Esophagus squamous epithelium (tissue), 5 donors: ENCODE results near the gene GLYATL1. TPM values are rescaled to one million over a fixed set of nuclear protein-coding genes. Genes with fewer than 3 reads are reported as not detected.
A peak's percentile ranks its signal among the peaks of the same experiment; 100 is the strongest.

Source experiments
- DNase-seq: peaks from one replicate; lab custom pipeline; 2025; lab: John Stamatoyannopoulos, UW
- H3K27ac ChIP-seq, 4 donors: fragments of 200-600 bp; sonication (generic); one replicate each; pipeline ENCODE4 v1.5.1; 2016 to 2019; ENCODE audit warnings: mild to moderate bottlenecking in 1 of 4
- H3K27me3 ChIP-seq, 4 donors: fragments of 200-600 bp; sonication (generic); 1 replicate in 3 of 4; 2 replicates in 1 of 4; pipeline versions ENCODE4 v1.5.1 to v1.6.0; 2017 to 2021; ENCODE audit warnings: antibody characterized with exemption in 1 of 4
- H3K36me3 ChIP-seq, 3 donors: fragments of 200-600 bp; sonication (generic); one replicate each; pipeline ENCODE4 v1.5.1; 2016 to 2019
- H3K4me1 ChIP-seq, 3 donors: fragments of 200-600 bp; sonication (generic); one replicate each; pipeline ENCODE4 v1.5.1; 2017 to 2019
- H3K4me3 ChIP-seq, 4 donors: fragments of 200-600 bp; sonication (generic); 1 replicate in 3 of 4; 2 replicates in 1 of 4; pipeline ENCODE4 v1.5.1; 2016 to 2019; ENCODE audit warnings: mild to moderate bottlenecking in 2 of 4, moderate library complexity in 1 of 4
- H3K9me3 ChIP-seq, 3 donors: fragments of 200-600 bp; sonication (generic); one replicate each; pipeline ENCODE4 v1.5.1; 2016 to 2019
- CTCF ChIP-seq, 6 experiments: fragments of 450-650 bp in 4 of 6; fragments of 200-600 bp in 2 of 6; sonication (generic) in 2 of 6; IDR thresholded peaks; one replicate each; pipeline ENCODE4 v1.5.1; 2016 to 2019; ENCODE audit warnings: antibody characterized with exemption in 6 of 6, mild to moderate bottlenecking in 4 of 6, moderate library complexity in 4 of 6
- POLR2A ChIP-seq, 4 donors: fragments of 450-650 bp; IDR thresholded peaks; one replicate each; pipeline ENCODE4 v1.6.1; 2017; ENCODE audit warnings: antibody characterized with exemption in 4 of 4, mild to moderate bottlenecking in 4 of 4, moderate library complexity in 3 of 4
- WGBS, 2 donors: methylation state at CpG; one replicate each; pipeline ENCODE4 v1.1.5; 2018; 5-methylcytosine and 5-hydroxymethylcytosine counted together
- intact Hi-C: fragments of 100-400 bp; cut with DNase I; formaldehyde crosslinking; loops from one replicate; pipeline ENCODE4 v1.15.0; 2022
- total RNA-seq, 4 donors: library from RNA; depleted of rRNA; stranded (reverse); fragments of >200 nt; gene quantifications; one replicate each; pipeline ENCODE4 v1.1.0, GENCODE V29; 2016
- donor health status: DM: yes; HTN: yes; CAD: no.

The GLYATL1 gene, protein sequence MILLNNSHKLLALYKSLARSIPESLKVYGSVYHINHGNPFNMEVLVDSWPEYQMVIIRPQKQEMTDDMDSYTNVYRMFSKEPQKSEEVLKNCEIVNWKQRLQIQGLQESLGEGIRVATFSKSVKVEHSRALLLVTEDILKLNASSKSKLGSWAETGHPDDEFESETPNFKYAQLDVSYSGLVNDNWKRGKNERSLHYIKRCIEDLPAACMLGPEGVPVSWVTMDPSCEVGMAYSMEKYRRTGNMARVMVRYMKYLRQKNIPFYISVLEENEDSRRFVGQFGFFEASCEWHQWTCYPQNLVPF
- not detected for total RNA-seq

GRCh38 chr11:58939277-58939676, at the start of gene GLYATL1:
Gene GLYATL1 (plus strand): TSS chr11:58939488. CDS start chr11:58947088, 7,600 bp downstream.
- Histone ChIP-seq H3K27me3 (no peaks in the 10 kb centered on the region), H3K4me1 (no peaks in the 10 kb centered on the region), H3K36me3 (no peaks in the 10 kb centered on the region), H3K4me3 (no peak within 1 kb of the TSS), H3K9me3 (no peaks in the 10 kb centered on the region), H3K27ac (no peak within 1 kb of the TSS)
- intact Hi-C loops: no loop called here
- no peak for DNase-seq
- TF ChIP-seq POLR2A (IDR thresholded peaks at IDR 0.05) (no peak), CTCF (IDR thresholded peaks at IDR 0.05) (no peak)
- 78 to 81% methylated on average over 3 of the region's 4 CpGs for WGBS, 2 donors

DNA sequence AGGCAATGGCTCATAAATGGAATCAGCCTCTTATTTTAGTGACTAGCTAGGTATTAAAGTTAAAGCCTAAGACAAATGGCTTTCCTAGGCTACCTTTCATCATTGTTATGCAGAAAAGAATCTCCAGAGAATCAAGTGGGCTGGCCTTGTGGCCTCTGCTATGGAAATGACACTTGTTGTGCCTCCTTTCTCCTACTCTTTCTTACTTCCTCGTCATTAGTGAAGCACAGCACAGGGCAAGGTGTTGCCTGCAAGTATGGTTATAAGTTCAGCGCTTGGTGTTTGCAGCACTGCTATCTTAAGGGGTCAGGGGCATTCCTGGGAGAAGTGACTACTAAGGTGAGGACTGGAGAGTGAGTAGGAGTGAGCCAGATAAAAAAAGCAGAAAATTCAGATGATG, 45.4 kb upstream of the GLYATL1 start:
- 83 to 89% methylated on average over 2 of the region's 2 CpGs for WGBS, 2 donors
- intact Hi-C loops: no loop called here

DNA sequence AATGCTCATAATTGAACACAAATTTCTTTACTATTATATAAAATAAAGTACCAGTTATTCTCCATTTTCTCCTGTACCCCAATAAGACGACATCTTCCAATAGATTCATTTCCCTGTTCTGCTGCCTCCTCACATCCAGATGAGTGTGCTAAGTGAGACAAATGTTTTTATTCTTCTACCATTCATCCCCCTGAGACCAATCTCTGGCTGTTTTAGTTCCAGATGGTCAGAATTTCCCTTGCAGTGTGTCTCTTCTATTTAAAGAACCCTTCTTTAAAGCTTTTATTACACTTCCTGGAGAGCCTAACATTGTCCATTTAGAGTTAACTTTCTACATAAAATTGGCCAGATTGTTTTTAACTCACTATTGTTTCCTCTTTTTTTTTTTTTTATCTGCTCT, 41.2 kb upstream of the GLYATL1 start:
- 24 to 78% methylated on average over 1 of the region's 1 CpG for WGBS, 2 donors
- H3K9me3 ChIP-seq: no peaks in the 10 kb centered on the region
- H3K27me3 ChIP-seq: peaks cover 0 to 21% (median 0%) of the 10 kb centered on the region in 4 donors
- no peaks in the 10 kb centered on the region for H3K36me3 ChIP-seq
- no peak for DNase-seq
- no peaks in the 10 kb centered on the region for H3K4me1 ChIP-seq
- intact Hi-C loops: no loop called here
- H3K4me3 ChIP-seq: no peak overlapping the region
- no peak for TF ChIP-seq POLR2A (IDR thresholded peaks at IDR 0.05)
- TF ChIP-seq CTCF (IDR thresholded peaks at IDR 0.05): no peak
- H3K27ac ChIP-seq: no peak overlapping the region

More for the DNA sequence above, 45.4 kb upstream of the GLYATL1 start:
- no peak overlapping the region for H3K27ac ChIP-seq
- no peak for DNase-seq
- TF ChIP-seq POLR2A (IDR thresholded peaks at IDR 0.05) (no peak), CTCF (IDR thresholded peaks at IDR 0.05) (no peak)
- H3K4me1 ChIP-seq: no peaks in the 10 kb centered on the region
- no peaks in the 10 kb centered on the region for H3K27me3 ChIP-seq
- H3K36me3 ChIP-seq: no peaks in the 10 kb centered on the region
- no peaks in the 10 kb centered on the region for H3K9me3 ChIP-seq
- H3K4me3 ChIP-seq: no peak overlapping the region

DNA sequence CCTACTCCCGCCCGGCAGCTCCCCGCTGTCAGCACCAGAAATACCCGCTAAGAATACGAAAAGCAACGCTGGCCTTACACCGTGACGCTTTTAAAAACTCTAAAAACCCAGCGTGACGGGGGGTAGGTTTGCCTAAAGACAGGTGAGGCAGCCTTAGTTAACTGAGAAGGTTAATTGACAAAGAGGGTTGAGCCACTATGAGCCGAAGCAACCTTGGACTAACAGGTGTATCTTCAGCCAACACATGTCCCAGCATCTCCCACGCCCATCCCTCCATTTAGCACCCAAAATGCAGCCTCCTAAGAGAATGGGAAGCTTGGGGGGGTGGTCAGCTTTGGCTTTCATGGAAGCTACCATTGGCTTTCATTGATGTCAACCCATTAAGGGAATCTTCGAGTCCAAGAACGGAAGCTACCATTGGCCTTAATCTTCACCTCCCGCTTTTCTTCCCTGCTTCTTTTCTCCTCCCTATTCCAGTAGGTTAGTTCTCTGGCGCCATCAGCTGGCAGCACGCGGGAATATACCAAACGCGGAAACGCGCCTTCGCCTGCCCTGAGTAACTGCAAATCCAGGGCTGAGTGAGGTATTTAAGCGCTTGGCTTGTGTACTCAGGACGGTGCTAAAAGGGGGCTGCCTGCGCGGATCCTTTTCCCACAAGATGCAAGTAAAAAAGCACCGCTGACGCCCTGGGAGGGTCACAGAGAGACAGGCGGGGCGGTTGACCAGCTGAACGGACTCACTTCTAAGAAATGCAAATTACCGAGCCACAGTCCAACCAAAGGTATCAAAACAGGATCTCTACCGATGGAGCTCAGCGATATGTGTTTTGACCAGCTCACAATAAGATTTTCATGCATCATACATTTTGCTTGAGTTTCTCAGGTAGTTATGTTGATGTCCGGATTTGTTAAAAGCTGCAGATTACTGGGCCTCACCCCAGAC, 38.5 kb upstream of the GLYATL1 start:
- WGBS, 2 donors: 28 to 38% methylated on average over 31 to 33 of the region's 36 CpGs
- peaks cover 0 to 46% (median 0%) of the 10 kb centered on the region in 4 donors for H3K27me3 ChIP-seq
- no peak for DNase-seq
- intact Hi-C loops: no loop called here
- H3K27ac ChIP-seq: no peak overlapping the region
- peaks cover 0 to 9% (median 7%) of the 10 kb centered on the region in 3 donors for H3K4me1 ChIP-seq
- H3K9me3 ChIP-seq: no peaks in the 10 kb centered on the region
- TF ChIP-seq CTCF (IDR thresholded peaks at IDR 0.05): peak in 5 of 6 experiments; percentile 20 to 78 (median 58)
- no peak for TF ChIP-seq POLR2A (IDR thresholded peaks at IDR 0.05)
- H3K4me3 ChIP-seq: no peak overlapping the region
- no peaks in the 10 kb centered on the region for H3K36me3 ChIP-seq

- Histone ChIP-seq H3K27ac (no peak overlapping the region), H3K27me3 (peaks cover 0 to 55% (median 0%) of the 10 kb centered on the region in 4 donors), H3K4me1 (peaks cover 3 to 14% (median 7%) of the 10 kb centered on the region in 3 donors), H3K4me3 (no peak overlapping the region), H3K36me3 (no peaks in the 10 kb centered on the region), H3K9me3 (no peaks in the 10 kb centered on the region)
- intact Hi-C loops: no loop called here
- no peak for TF ChIP-seq POLR2A (IDR thresholded peaks at IDR 0.05)
- TF ChIP-seq CTCF (IDR thresholded peaks at IDR 0.05): no peak
- 60 to 72% methylated on average over 1 of the region's 1 CpG for WGBS, 2 donors
- DNase-seq: no peak
Observed at GRCh38 chr11:58902881-58903280, 36.4 kb upstream of the GLYATL1 start.
